ENCODE results near the gene PSD2.

DNA sequence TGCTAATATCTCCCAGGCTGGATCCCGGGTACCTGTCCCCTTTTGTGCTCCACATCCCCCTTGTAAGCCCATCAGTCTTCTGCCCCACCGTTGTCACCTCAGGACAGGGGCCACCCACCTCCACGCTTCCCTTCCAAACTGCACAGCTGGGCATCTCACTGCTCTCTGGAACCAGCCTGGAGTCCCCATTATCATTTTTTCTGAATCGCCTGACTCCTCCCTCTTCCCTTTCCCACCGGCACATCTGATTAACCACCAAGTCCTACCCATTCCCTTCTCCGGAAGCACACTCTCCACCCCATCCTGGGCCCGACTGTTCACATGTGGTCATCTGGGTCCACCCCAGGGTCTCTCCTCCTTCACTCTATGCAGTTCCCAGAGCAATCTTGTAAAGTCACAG is 53.9 kb downstream of the PSD2 start:
- TF ChIP-seq EP300 (IDR thresholded peaks at IDR 0.05; ENCODE audit: low read depth in 2 of 2, low read length in 2 of 2) (no peak), EP300 (CRISPR knock-in tag; IDR thresholded peaks at IDR 0.05; ENCODE audit: borderline replicate concordance) (no peak), SMC3 (IDR thresholded peaks at IDR 0.05; ENCODE audit: low read length) (no peak), ZNF569 (CRISPR knock-in tag; IDR thresholded peaks at IDR 0.05; ENCODE audit: borderline replicate concordance) (no peak), ZSCAN22 (CRISPR knock-in tag; IDR thresholded peaks at IDR 0.05) (no peak), LRRFIP1 (CRISPR knock-in tag; conservative IDR thresholded peaks at IDR 0.05) (no peak)

All from HepG2 (cell line).